RPMI8226 (cell line): ENCODE data around the gene IGFLR1.
A peak's percentile ranks its signal among the peaks of the same experiment; 100 is the strongest.

ENCODE experiments used
- DNase-seq: peaks from one replicate; pipeline ENCODE4 v3.0.0-alpha.2; 2015

IGFLR1 gene

GRCh38 chr19:35742121-35742724, at the start of gene IGFLR1:
TSS of gene IGFLR1 (minus strand) at chr19:35742452. CDS start at chr19:35741180, 1,272 bp downstream.
- DNase-seq: peak; percentile 66

- no peak for DNase-seq
Observed at GRCh38 chr19:35791814-35792279, 49.6 kb upstream of the IGFLR1 start.

- peak; percentile 23 for DNase-seq
Observed at GRCh38 chr19:35790981-35791813, 48.9 kb upstream of the IGFLR1 start.

DNA sequence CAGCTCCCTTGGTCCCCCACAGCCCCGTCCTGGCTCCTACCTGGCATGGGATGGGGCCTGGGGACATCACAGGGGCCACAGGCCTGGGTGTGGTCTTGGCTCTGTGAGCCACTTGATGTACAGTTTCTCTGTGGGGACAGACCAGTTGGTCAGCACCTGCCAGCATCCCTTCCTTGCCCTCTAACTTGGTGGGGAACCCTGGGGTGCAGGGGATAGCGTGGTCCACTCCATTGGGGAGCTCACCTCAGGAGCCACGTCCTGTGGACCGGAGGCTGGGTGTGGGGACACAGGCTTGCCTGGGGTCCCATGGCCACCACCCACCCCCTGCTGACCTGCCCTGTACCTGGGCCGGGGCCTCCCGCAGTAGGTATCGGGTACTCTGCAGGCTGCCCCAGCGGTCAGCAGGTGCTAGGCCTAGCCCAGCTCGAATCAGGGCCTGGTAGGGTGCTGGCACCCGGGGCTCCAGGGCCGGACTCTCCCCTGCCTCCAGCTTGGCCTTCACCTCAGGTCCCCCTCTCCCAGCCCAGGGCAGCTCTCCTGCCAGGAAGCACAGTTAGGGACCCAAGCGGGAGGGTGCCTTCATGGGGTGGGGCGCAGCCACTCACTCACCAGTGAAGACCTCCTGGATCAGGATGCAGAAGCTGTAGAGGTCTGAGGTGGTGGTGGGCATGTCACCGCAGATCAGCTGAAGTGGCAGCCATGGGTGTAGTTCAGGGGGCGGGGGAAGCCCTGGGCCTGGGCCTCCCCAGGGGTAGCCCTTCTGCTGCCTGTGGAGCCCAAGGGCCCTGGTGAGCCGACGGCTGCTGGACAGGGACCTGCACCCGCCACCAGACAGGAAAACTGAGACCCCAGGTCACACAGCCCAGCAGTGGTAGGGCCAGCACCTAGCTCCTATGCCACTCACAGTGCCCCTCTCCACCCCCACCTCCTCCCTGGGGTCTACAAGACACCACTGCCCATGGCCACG, 48.0 kb upstream of the IGFLR1 start:
- DNase-seq: no peak

- no peak for DNase-seq
Observed at GRCh38 chr19:35789195-35789977, 47.1 kb upstream of the IGFLR1 start.

- no peak for DNase-seq
Observed at GRCh38 chr19:35788205-35788960, 46.1 kb upstream of the IGFLR1 start.

DNA sequence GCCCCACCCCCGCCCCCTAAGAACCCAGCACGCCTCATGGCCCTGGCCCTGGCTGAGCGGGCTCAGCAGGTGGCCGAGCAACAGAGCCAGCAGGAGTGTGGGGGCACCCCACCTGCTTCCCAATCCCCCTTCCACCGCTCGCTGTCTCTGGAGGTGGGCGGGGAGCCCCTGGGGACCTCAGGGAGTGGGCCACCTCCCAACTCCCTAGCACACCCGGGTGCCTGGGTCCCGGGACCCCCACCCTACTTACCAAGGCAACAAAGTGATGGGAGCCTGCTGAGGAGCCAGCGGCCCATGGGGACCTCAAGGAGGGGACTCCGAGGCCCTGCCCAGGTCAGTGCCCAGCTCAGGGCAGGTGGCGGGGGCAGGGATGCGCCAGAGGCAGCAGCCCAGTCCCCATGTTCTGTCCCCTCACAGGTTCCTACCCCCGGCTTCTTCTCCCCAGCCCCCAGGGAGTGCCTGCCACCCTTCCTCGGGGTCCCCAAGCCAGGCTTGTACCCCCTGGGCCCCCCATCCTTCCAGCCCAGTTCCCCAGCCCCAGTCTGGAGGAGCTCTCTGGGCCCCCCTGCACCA, 45.1 kb upstream of the IGFLR1 start:
- no peak for DNase-seq

- no peak for DNase-seq
Observed at GRCh38 chr19:35786299-35787160, 44.3 kb upstream of the IGFLR1 start.

- no peak for DNase-seq
Observed at GRCh38 chr19:35785339-35785627, 43.0 kb upstream of the IGFLR1 start.

- DNase-seq: no peak
Observed at GRCh38 chr19:35784503-35785338, 42.5 kb upstream of the IGFLR1 start.

DNA sequence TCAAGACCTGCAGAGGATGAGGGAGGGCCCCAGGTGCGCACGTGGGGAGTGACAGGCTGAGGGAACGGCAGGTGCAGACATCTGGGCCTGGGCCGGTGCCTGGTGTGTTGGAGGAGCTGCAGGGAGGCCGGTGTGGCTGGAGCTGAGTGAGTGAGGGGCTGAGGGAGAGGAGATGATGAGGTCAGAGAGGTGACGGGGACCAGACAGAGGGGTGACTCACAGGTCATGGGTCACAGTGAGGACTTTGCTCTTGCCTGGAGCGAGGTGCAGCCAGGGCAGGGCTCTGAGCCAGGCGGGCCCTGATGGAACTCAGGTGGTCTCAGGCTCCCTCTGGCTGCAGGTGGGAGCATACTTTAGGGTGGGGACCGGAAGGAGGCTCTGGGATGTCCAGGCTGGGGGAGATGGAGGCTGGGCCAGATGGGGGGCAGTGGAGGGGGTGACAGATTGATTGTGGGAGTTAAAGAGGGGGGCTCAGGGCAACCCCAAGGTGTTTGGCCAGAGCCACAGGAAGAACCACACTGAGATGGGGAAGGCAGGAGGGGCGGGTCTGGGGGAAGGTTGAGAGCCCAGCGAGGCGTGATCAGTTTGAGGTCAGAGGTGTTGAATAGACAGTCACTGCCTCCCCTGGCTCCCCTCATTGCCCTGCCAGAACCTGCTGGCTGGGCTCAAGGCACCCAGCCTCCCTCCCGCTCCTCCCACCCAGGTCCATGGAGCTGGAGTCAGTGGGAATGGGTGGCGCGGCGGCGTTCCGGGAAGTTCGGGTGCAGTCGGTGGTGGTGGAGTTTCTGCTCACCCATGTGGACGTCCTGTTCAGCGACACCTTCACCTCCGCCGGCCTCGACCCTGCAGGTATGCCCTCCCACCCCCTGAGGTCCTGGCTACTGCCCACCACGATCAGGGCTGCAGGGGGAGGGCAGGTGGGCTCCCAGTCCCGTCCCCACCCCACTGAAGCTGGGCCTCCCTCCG, 41.5 kb upstream of the IGFLR1 start:
- DNase-seq: no peak

DNA sequence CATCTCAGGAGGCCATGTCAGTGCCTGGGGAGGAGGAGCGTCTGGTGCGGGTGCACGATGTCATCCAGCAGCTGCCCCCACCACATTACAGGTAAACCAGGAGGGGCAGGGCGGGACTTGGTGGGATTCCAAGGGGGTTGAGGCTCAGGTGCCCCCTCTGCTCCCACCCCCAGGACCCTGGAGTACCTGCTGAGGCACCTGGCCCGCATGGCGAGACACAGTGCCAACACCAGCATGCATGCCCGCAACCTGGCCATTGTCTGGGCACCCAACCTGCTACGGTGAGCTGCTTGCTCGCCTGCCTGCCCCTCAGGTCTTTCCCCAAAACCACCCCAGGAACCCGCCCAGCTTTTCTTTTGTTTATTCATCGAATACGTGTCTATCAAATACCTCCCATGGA, 40.3 kb upstream of the IGFLR1 start:
- no peak for DNase-seq

DNA sequence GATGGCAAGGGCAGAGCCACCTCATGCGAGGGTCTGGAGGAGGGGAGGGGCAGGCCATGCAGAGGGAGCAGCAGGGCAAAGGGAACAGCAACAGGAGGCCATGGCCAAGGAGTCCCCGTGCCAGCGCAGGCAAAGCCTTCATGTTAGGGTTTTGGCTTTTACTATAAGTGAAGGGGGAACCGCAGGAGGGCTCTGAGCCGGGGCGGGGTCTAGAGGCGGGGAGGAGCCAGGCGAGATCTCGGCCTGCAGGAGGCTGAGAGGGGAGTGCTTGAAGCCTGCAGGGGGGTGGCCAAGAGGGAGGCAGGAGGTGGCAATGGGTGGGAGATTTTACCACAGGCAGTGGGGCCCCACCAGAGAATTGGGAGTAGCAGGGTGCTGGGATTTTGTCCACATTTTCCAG, 39.4 kb upstream of the IGFLR1 start:
- no peak for DNase-seq

- no peak for DNase-seq
Observed at GRCh38 chr19:35780717-35781116, 38.5 kb upstream of the IGFLR1 start.

- no peak for DNase-seq
Observed at GRCh38 chr19:35780058-35780457, 37.8 kb upstream of the IGFLR1 start.

GRCh38 chr19:35779033-35779432, 36.8 kb upstream of the IGFLR1 start:
- no peak for DNase-seq

DNA sequence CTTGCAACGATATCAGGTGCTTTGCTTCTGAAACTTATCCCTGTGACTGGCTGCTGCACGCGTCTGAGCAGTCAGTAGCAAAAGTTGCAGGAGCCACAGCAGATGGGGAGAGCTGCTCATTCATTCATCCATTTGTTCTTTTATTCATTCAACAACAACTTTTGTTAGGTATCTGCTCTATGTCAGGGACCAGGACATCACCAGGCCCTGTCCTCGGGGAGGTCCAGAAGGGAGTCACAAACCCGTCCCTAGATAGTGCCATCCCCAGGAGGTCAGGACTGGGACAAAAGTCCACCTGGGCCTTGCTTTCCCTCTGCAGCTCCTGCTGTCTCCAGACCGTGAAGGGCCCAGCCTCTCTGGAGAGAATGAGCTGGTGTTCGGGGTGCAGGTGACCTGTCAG, 35.7 kb upstream of the IGFLR1 start:
- DNase-seq: no peak
